HG02588 (cell line): ENCODE data around the gene THYN1.

ENCODE experiments used
- ATAC-seq: cut with Tn5 transposase; IDR thresholded peaks from one replicate; pipeline ENCODE4 v1.9.1; 2021; ENCODE audit warnings: mild to moderate bottlenecking, moderate library complexity; ENCODE audit not compliant: unreplicated experiment

The THYN1 gene

DNA sequence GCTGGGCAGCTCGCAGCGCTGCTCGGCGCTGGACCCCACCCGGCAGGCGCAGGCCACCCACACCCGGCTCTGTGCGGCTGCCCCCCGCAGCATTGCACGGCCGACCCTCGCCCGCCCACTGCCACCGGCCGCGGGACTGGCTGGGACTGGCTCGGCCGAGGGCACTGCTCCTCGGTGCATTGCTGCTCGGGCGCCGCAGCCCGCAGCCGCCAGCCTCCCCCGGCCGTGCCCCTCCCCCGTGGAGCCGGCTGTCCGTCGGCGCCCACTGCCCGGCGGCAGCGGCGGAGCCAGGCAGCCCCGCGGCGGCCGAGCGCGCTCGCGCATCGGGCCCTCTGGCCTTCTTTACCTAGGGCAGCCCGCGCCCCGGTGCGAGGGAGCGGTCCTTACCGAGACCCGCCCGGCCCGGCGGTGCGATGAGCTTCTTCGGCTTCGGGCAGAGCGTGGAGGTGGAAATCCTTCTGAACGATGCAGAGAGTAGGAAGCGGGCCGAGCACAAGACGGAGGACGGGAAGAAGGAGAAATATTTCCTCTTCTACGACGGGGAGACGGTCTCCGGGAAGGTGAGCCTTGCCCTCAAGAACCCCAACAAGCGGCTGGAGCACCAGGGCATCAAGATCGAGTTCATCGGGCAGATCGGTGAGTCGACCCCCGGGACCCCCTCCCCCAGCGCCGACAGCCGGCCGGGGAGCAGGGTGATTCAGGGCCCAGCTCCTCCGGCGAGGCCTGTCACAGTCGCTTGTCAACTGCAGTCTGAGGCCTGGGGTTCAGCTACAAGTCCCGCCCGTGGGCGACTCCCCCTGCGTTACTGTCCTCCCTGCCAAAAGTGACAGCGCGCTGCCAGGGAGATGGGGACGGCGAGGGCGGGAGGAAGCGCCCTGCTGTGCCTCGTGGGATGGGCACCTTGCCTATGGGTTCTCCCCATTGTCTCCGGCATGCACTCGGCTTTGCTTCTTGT, 28.2 kb downstream of the THYN1 start:
- ATAC-seq = peak; percentile 22

DNA sequence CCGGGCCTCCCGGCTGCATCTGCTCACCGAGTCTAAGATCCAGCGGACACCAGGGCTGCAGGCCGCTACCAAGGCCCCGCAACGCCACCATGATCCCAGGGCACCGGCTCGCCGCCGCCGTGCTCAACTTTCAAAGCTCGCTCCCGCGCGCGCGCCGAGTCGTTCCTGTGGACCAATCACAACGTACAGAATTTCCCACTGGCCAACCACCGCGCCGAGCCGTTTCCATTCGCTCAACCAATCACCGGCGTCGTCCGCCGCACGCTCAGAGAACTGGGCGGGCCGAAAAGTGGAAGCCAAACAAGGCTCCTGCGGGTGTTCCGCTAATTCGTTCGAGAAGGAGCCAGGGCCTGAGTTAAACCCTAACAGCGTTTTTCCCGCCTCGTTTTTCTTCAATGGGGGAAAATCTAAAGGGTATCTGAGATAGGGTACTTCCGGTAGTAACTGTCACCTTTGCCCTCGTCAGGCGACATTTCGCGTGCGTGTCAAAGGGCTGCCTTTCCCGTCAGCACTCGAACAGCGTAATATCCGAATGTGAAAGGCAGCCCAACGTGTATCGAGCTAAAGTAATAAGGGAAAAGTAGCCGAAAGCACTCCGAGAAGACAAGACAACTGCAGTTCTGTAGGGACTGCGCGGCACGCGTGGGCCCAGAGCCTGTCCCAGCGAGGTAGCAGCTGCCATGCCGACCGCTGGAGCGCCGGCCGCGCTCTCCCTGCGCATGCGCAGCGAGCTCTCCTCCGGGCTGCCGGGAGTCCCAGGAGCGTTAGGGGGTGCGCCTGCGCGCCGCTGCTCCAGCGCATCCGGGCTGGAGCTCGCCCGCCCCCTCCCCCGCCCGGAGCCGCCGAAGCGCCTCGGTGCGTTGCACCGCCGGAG, 29.1 kb downstream of the THYN1 start, which contains the start of the genes NCAPD3 and VPS26B:
TSS of gene NCAPD3 (minus strand) at position 132 of the 874 bp plus-strand sequence. CDS start at position 91, 41 bp downstream.
TSS of gene VPS26B (plus strand) at position 836 of the 874 bp plus-strand sequence. CDS start 452 bp downstream, outside the sequence.
- ATAC-seq = peak; percentile 71

DNA sequence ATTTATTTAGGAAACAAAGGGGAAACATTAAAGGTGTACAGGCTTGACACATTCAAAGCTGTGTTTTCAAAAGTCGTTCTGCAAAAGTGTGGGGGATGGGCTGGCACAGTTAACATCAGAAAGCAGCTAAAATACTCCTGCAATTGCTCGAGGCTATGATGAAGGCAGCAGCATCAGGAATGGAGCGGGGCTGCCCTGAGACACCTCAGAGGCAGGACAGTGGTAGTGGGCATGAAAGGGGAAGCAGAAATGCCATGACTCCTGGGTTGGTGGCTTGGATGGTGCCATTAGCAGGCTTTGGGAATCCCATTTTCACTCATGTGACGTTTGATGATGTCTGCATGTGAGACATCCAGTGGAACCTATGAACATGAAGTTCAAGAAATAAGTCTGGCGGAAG, 30.0 kb downstream of the THYN1 start:
- ATAC-seq = no peak

DNA sequence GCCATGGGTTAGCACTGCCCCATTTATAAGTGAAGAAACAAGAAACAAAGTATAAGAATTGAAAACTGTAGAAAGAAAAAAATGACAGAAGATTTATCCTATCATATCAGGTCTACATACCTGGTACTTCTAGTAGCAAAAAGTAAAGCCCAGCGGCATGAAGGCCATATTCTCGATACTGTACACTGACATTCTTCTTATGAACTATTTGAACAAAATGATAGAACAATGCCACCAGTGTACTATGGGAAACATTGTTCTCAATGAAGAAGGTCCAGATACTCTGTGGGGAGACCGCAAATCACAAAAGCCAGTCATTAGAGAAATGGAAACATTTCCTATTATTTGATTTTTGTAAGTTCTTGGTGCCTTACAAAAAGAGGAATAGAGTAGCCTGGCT, 36.3 kb downstream of the THYN1 start:
- no peak for ATAC-seq

DNA sequence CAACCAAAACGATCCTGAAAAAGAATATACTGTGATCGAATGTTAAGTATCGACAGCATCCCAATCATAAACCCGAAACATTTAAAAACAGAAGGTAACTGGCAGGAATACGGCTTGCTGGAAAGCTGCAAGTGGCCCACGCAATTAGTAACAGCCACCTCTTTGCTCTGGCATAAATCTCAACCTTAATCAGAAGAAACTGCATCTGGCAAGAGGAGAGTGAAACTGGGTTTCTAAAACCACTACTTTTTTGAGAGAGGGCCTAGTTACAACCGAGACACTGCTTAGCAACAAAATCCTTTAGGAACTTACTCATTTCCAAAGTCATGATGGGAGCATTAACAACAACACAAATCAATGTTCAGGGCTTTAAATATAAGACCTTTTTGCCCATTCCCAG, 37.3 kb downstream of the THYN1 start:
- no peak for ATAC-seq

DNA sequence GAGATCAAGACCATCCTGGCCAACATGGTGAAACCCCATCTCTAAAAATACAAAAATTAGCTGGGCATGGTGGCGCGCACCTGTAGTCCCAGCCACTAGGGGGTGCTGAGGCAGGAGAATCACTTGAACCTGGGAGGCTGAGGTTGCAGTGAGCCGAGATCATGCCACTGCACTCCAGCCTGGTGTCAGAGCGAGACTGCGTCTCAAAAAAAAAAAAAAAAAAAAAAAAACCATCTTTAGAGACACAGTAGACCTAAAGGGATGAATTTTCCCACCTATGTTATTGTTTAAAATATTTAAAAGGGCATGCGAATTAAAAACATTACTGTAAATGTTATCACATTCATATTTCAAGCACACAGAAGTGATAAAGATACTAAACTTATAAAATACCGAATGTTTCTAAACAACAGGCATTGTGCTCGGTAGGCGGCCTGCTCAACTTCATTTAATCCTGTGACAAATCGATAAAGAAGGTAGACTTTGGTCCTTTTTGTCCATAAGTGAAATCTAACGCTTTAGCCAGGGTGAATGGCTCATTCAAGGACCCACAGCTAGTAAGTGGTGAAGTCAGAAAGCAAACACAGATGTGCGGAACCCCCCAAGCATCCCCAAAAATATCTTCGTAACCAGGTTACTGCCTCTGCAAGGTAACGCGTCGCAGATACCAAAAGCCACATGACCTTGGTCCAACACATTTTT, 45.5 kb downstream of the THYN1 start:
- ATAC-seq = no peak

DNA sequence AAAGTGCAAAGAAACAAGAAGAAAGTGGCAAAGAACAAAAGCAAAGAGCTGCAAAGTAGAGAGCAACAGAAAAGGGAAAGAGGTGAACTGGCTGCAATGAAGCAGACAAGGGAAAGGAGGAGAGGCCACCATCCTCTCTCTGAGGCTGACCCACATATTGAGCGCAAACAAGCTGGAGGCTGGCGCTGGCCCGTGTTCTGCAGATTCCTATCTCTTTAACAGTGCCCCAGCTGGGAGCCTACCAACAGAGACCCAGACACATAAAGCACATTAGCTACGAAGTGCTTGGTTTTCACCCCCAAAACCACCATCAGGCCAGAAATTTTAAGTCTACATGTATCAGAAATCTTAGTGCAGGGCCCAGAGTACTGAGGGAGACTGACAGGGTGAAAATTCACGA, 47.0 kb downstream of the THYN1 start:
- ATAC-seq = no peak

DNA sequence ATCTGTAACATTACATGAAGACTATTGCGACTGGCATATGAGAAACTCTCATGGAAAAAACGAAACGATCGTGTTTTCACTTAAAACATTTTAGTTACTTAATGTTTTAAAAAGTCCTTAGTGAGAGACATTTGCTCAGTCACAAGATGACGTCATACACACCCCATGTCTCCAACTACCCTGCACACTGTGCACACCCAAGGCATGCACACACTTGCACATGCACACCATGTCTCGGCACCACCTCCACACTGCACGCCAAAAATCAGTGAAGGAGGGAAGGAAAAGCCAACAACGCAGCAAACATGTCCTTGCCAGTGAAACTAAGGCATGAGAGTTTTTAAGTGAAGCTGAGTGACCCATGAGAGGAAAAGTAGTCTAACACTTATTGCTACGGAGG, 47.4 kb downstream of the THYN1 start:
- ATAC-seq = no peak

DNA sequence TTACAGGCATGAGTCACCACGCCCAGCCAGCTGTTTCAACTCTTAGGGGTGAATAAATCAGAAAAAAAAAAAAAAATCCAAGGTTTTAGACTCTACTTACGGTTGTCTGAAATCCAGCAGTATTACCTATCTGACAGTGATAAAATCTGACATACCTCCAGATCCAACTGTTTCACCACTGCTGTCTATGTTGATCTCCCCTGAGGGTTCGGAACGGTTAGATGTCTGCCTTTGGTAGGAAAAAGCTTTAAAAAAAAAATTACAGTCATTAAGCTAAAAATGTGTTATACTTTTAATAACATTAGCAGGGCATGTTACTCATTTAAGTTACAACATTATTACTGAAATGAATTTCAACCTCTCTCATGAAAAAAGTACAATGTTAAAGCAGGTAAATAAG, 50.5 kb downstream of the THYN1 start:
- no peak for ATAC-seq

DNA sequence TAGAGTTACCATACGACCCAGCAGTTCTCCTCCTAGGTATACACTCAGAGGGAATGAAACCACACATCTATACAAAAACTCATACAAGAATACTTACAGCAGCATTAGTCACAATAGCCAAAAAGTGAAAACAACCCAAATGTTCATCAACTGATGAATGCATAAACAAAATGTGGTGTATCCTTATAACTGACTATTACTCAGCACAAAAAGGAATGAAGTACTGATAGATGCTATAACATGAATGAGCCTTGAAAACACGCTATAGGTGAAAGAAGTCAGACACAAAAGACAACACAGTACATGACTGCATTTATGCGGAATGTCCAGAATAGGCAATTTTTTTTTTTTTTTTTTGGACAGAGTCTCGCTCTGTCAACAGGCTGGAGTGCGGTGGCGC, 52.5 kb downstream of the THYN1 start:
- ATAC-seq = no peak

DNA sequence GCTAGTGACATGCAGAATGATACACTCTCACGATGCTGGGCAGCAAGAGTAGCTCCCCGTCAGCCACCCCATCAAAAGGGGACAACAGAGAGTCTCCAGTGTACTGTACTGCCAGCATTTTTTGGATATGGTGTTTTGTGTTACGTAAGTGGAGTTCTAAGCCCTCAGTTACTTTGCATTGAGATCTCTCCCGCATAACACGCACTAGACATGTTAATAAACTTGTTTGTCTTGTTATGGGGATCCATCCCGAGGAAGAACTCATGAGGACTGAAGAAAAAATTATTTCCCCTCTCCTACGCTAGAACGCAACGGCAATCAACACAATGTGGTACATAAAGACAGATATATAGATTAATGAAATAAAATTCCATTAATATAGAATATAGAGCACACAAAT, 53.6 kb downstream of the THYN1 start:
- no peak for ATAC-seq
